Measurements from ENCODE around the gene AKR1E2. TPM values are rescaled to one million over a fixed set of nuclear protein-coding genes. Genes with fewer than 3 reads are reported as not detected.

The AKR1E2 gene
- total and polyA plus RNA-seq, 2 of the 8 experiments (the other 6 are each of a cell fraction or from before 2014, with no cell fraction given): 2.6 to 3.5 TPM

- H2BK15ac ChIP-seq (ENCODE audit: low read length): no peak overlapping the region
- H2BK5ac ChIP-seq (ENCODE audit: low read depth, low read length): no peak overlapping the region
- DNase-seq (ENCODE audit: low read depth in 1 of 2, low spot score in 2 of 2) (no peak), FAIRE-seq (no peak)
- H4K5ac ChIP-seq (ENCODE audit: insufficient read length, low read depth, low read length): no peak overlapping the region
- no peak overlapping the region for H3K4ac ChIP-seq (replicated peaks; ENCODE audit: insufficient read length, low read depth, low read length)
- H4K91ac ChIP-seq (replicated peaks; ENCODE audit: insufficient read length, low read length): no peak overlapping the region
- CTCF ChIA-PET (ENCODE audit: partially characterized antibody): interaction anchor here (0.5 to 2.7 kb wide), 5 partner anchors 14 to 1044 kb away, joined by 3 to 11 read pairs (median 4); no protein-coding TSS in a partner anchor
- no peak overlapping the region for H2BK120ac ChIP-seq (replicated peaks; ENCODE audit: low read depth, low read length)
- H3K9ac ChIP-seq (replicated peaks in 1 of 4; ENCODE audit: extremely low read depth in 1 of 4, low read depth in 3 of 4, low read length in 3 of 4): no peak overlapping the region
- H3K23ac ChIP-seq (ENCODE audit: insufficient read length): no peak overlapping the region
- H3K56ac ChIP-seq (replicated peaks; ENCODE audit: insufficient read length, low read depth, low read length): no peak overlapping the region
- 93% methylated on average over 6 of the region's 6 CpGs; no CpG with 5 or more reads in 1 of the 2 experiments for WGBS, 2 experiments (ENCODE audit: extremely low coverage in 1 of 2, insufficient coverage in 1 of 2, insufficient read length in 1 of 2, insufficient replicate concordance in 2 of 2, low coverage in 1 of 2, low lambda C conversion rate in 2 of 2, missing lambda C conversion rate in 1 of 2)
- no peak overlapping the region for H3K14ac ChIP-seq (ENCODE audit: insufficient read length)
- no peaks in the 10 kb centered on the region; a peak in 1 of 4 replicates for H3K9me3 ChIP-seq (ENCODE audit: insufficient read depth in 2 of 2, low read depth in 1 of 2, low read length in 1 of 2)
- no peak overlapping the region for H2BK20ac ChIP-seq (ENCODE audit: low read length)
- no peak overlapping the region for H2BK12ac ChIP-seq (ENCODE audit: low read depth, low read length)
- H3K4me1 ChIP-seq (replicated peaks in 1 of 4; ENCODE audit: control insufficient read depth in 3 of 4, insufficient read depth in 4 of 4, low read length in 3 of 4): no peaks in the 10 kb centered on the region
- H2AK5ac ChIP-seq (ENCODE audit: low read depth, low read length): no peak overlapping the region
- H3K27ac ChIP-seq (ENCODE audit: low read depth, low read length): no peak overlapping the region
- H3K4me3 ChIP-seq (ENCODE audit: extremely low read depth in 1 of 4, insufficient read depth in 2 of 4, low read depth in 3 of 4, low read length in 4 of 4): no peak overlapping the region
- H3K36me3 ChIP-seq (ENCODE audit: control insufficient read depth in 2 of 4, insufficient read depth in 4 of 4, low read length in 3 of 4): no peaks in the 10 kb centered on the region
- no peaks in the 10 kb centered on the region for H3K27me3 ChIP-seq (replicated peaks in 1 of 4; ENCODE audit: control insufficient read depth in 3 of 4, extremely low read depth in 1 of 4, insufficient read depth in 3 of 4, low read length in 3 of 4)
- POLR2A ChIA-PET (ENCODE audit: partially characterized antibody): no interaction called here
- TF ChIP-seq FOSL1 (IDR thresholded peaks at IDR 0.05; ENCODE audit: insufficient read depth, low read depth, low read length) (no peak), EGR1 (IDR thresholded peaks at IDR 0.05; ENCODE audit: borderline replicate concordance, low read depth, low read length) (no peak), ATF2 (IDR thresholded peaks at IDR 0.05; ENCODE audit: low read length) (no peak), CREB1 (IDR thresholded peaks at IDR 0.05) (no peak), CBX8 (IDR thresholded peaks at IDR 0.05; ENCODE audit: borderline replicate concordance, low read depth, low read length) (no peak)
- no peak overlapping the region for H3K4me2 ChIP-seq (ENCODE audit: insufficient read depth in 1 of 2, low read depth in 2 of 2, low read length in 2 of 2)
- no peak overlapping the region for H4K8ac ChIP-seq (ENCODE audit: extremely low read depth, insufficient read depth, low read length)
- H2AFZ ChIP-seq (ENCODE audit: low read length): no peak overlapping the region
- H3K79me1 ChIP-seq (ENCODE audit: low read depth, low read length): no peaks in the 10 kb centered on the region
- H3K18ac ChIP-seq (ENCODE audit: extremely low read depth, low read length): no peak overlapping the region
- H3K79me2 ChIP-seq (ENCODE audit: control insufficient read depth in 1 of 2, insufficient read depth in 2 of 2, low read length in 2 of 2): no peaks in the 10 kb centered on the region
- no peaks in the 10 kb centered on the region for H3K23me2 ChIP-seq (ENCODE audit: low read depth, low read length)
- no peaks in the 10 kb centered on the region for H4K20me1 ChIP-seq (replicated peaks in 1 of 2; ENCODE audit: control insufficient read depth in 1 of 2, insufficient read depth in 2 of 2, low read length in 2 of 2)
These were observed 45.2 kb upstream of the AKR1E2 start for GRCh38 chr10:4780782-4781181.
